Spleen (tissue), 11 donors: ENCODE data around the gene PSMD1. TPM values are rescaled to one million over a fixed set of nuclear protein-coding genes. Genes with fewer than 3 reads are reported as not detected.
"Not testable (repeated sequence)": the region's sequence is repeated elsewhere in the genome, so short reads cannot be mapped to it uniquely, and the experiment has no call there.

Experiments
- DNase-seq: peaks from one replicate; pipeline ENCODE4 v3.0.0-alpha.2; 2020
- H3K27ac ChIP-seq, 8 donors: fragments of 200-600 bp; sonication (generic) in 7 of 8; 1 replicate in 4 of 8; 2 replicates in 4 of 8; pipeline versions ENCODE4 v1.5.0 to v1.8.0; 2016 to 2021; ENCODE audit warnings: inconsistent platforms in 4 of 8, mild to moderate bottlenecking in 4 of 8, moderate library complexity in 1 of 8
- H3K27me3 ChIP-seq, 7 donors: fragments of 200-600 bp; sonication (generic) in 6 of 7; replicated peaks in 1 of 7; 1 replicate in 4 of 7; 2 replicates in 3 of 7; pipeline versions ENCODE4 v1.5.0 to v1.8.0; 2016 to 2021; ENCODE audit warnings: inconsistent platforms in 3 of 7, mild to moderate bottlenecking in 1 of 7
- H3K36me3 ChIP-seq, 6 donors: fragments of 200-600 bp; sonication (generic) in 5 of 6; 1 replicate in 4 of 6; 2 replicates in 2 of 6; pipeline versions ENCODE4 v1.5.0 to v1.8.0; 2016 to 2021; ENCODE audit warnings: inconsistent platforms in 2 of 6
- H3K4me1 ChIP-seq, 6 donors: fragments of 200-600 bp; sonication (generic) in 5 of 6; 1 replicate in 3 of 6; 2 replicates in 3 of 6; pipeline versions ENCODE4 v1.5.0 to v1.8.0; 2016 to 2021; ENCODE audit warnings: inconsistent platforms in 3 of 6
- H3K4me3 ChIP-seq, 8 donors: fragments of 200-600 bp; sonication (generic) in 7 of 8; 1 replicate in 4 of 8; 2 replicates in 4 of 8; pipeline versions ENCODE4 v1.5.0 to v1.8.0; 2016 to 2021; ENCODE audit warnings: inconsistent platforms in 4 of 8, mild to moderate bottlenecking in 4 of 8, moderate library complexity in 2 of 8
- H3K9me3 ChIP-seq, 8 donors: fragments of 200-600 bp; sonication (generic) in 7 of 8; 1 replicate in 4 of 8; 2 replicates in 4 of 8; pipeline versions ENCODE4 v1.5.0 to v1.8.0; 2016 to 2021; ENCODE audit warnings: inconsistent platforms in 4 of 8
- POLR2A ChIP-seq, 3 donors: fragments of 450-650 bp; IDR thresholded peaks; one replicate each; pipeline ENCODE4 v1.5.1; 2017; ENCODE audit warnings: antibody characterized with exemption in 3 of 3, mild to moderate bottlenecking in 1 of 3
- POLR2AphosphoS5 ChIP-seq, 3 donors: sonication (generic); formaldehyde crosslinking; IDR thresholded peaks; one replicate each; pipeline ENCODE4 v1.5.1; 2017; ENCODE audit warnings: antibody characterized with exemption in 3 of 3
- WGBS, 5 donors: extraction: QIAGEN DNeasy Blood & Tissue Kit in 3 of 5; methylation state at CpG; one replicate each; pipeline versions ENCODE4 v1.1.5 to v1.1.7; 2013 to 2018; 5-methylcytosine and 5-hydroxymethylcytosine counted together
- intact Hi-C: fragments of 100-400 bp; cut with DNase I; formaldehyde crosslinking; loops from one replicate; pipeline ENCODE4 v1.15.0; 2023; ENCODE audit warnings: low total_unique reads
- polyA plus RNA-seq, 3 donors: library from polyadenylated mRNA; stranded (reverse); fragments of 200-250 nt; gene quantifications; one replicate each; pipeline ENCODE4 v1.2.1, GENCODE V29; 2013
- total RNA-seq, 7 donors: library from RNA; depleted of rRNA in 3 of 7; stranded (reverse); fragments of >200 nt in 3 of 7; fragmentation: NEBNext Ultra II Directional in 4 of 7; extraction: Animal tissue kit (Norgen Biotek cat#: 25700) in 4 of 7; gene quantifications; one replicate each; pipeline versions ENCODE4 v1.1.0 to v1.2.1, GENCODE V29; 2016 to 2021
- TF ChIP-seq, protein P1 (sequence below), 11 experiments: fragments of 200-600 bp in 7 of 11; fragments of 450-650 bp in 4 of 11; sonication (generic) in 4 of 11; IDR thresholded peaks in 8 of 11; conservative IDR thresholded peaks in 3 of 11; 1 replicate in 7 of 11; 2 replicates in 4 of 11; pipeline versions ENCODE4 v1.4.0 to v1.8.0; 2016 to 2021; ENCODE audit warnings: antibody characterized with exemption in 11 of 11, inconsistent platforms in 4 of 11, mild to moderate bottlenecking in 1 of 11
- donor health status: healthy with polysubstance abuse.
- donor health status: DM: no; HTN: no; CAD: no; lungs with moderate emphysema.
- donor health status: DM: no; HTN: no; CAD: no.
- donor health status: Bipolar disorder and iron deficiency.
- donor health status: healthy.
- donor health status: DM: no; HTN: no; CAD: no.
- donor health status: DM: yes; HTN: yes; CAD: no.

Gene PSMD1
- total and polyA plus RNA-seq, 10 donors = 21.2 to 81.2 (median 53.4) TPM

DNA sequence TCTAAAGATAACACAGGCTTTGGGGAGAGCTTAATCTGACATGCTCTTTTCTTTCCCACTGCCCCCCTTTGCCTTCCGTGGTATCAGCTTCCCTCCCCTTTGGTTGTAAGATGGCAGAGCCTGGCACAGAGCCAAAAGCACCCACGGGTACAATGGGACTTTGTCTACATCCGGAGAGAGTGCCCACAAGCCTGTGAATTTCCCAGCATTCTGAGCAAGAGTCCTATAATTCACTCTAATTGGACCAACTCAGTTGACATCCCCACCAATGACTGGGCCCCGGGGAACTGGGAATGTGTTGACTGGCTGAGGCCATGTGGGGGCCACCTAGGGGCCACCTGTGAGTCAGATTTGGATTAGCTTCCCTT is 39.5 kb upstream of the PSMD1 start:
- H3K9me3 ChIP-seq = no peaks in the 10 kb centered on the region
- H3K4me1 ChIP-seq = no peaks in the 10 kb centered on the region
- no peak overlapping the region for H3K4me3 ChIP-seq
- no peaks in the 10 kb centered on the region for H3K36me3 ChIP-seq
- DNase-seq = no peak
- 27 to 55% (median 46%) methylated on average over 4 of the region's 4 CpGs for WGBS, 5 donors
- H3K27me3 ChIP-seq = peaks cover 0 to 39% (median 0%) of the 10 kb centered on the region in 7 donors
- intact Hi-C loops = no loop called here
- TF ChIP-seq POLR2AphosphoS5 (IDR thresholded peaks at IDR 0.05) = no peak
- TF ChIP-seq POLR2A (IDR thresholded peaks at IDR 0.05) = no peak
- TF ChIP-seq, protein P1, sequence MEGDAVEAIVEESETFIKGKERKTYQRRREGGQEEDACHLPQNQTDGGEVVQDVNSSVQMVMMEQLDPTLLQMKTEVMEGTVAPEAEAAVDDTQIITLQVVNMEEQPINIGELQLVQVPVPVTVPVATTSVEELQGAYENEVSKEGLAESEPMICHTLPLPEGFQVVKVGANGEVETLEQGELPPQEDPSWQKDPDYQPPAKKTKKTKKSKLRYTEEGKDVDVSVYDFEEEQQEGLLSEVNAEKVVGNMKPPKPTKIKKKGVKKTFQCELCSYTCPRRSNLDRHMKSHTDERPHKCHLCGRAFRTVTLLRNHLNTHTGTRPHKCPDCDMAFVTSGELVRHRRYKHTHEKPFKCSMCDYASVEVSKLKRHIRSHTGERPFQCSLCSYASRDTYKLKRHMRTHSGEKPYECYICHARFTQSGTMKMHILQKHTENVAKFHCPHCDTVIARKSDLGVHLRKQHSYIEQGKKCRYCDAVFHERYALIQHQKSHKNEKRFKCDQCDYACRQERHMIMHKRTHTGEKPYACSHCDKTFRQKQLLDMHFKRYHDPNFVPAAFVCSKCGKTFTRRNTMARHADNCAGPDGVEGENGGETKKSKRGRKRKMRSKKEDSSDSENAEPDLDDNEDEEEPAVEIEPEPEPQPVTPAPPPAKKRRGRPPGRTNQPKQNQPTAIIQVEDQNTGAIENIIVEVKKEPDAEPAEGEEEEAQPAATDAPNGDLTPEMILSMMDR (IDR thresholded peaks at IDR 0.05 in 8 of 11, conservative IDR thresholded peaks at IDR 0.05 in 3 of 11) = no peak
- no peak overlapping the region for H3K27ac ChIP-seq

DNA sequence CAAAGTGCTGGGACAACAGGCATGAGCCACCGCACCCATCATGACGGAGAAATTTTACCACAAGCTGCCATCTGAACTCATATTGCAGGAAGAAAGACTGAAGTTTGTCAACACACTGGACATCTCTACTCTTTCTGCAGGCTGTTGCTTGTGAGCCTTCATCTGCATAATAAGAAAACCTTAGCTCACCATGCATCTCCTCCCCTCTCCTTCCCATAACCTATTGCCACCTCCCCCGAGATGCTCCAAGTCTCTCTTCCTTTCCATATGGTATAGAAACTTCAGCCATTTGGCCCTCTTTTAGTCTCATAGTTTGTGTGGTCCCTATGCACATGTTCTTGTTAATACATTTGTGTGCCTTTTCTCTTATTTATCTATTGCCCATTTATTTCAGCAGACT is 38.5 kb upstream of the PSMD1 start:
- no peak for DNase-seq
- Histone ChIP-seq H3K27me3 (peaks cover 0 to 33% (median 0%) of the 10 kb centered on the region in 7 donors), H3K4me3 (no peak overlapping the region), H3K36me3 (no peaks in the 10 kb centered on the region), H3K4me1 (no peaks in the 10 kb centered on the region), H3K9me3 (no peaks in the 10 kb centered on the region), H3K27ac (no peak overlapping the region)
- WGBS, 5 donors = 87 to 92% (median 90%) methylated on average over 3 of the region's 3 CpGs
- intact Hi-C loops = no loop called here
- TF ChIP-seq POLR2AphosphoS5 (IDR thresholded peaks at IDR 0.05) (no peak), POLR2A (IDR thresholded peaks at IDR 0.05) (no peak)
- TF ChIP-seq, protein P1 (IDR thresholded peaks at IDR 0.05 in 8 of 11, conservative IDR thresholded peaks at IDR 0.05 in 3 of 11) = no peak

DNA sequence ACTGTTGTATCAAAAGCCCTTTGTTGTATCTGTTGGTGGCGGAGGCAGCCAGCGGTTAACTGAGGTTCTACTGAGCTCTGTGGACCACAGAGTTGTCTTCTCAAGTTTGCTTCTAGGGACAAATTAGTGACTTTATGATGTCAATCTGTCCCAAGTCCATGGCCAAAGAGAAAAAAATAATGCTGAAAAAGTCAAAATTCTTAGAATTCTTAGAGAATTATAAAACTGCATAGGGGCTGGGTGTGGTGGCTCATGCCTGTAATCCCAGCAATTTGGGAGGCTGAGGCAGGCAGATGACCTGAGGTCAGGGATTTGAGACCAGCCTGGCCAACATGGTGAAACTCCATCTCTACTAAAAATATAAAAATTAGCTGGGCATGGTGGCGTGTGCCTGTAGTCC is 31.6 kb upstream of the PSMD1 start:
- H3K27ac ChIP-seq, H3K9me3 ChIP-seq, H3K4me1 ChIP-seq, intact Hi-C loops, H3K36me3 ChIP-seq, DNase-seq, H3K4me3 ChIP-seq: not testable (repeated sequence)
- WGBS, 5 donors = 91 to 97% (median 96%) methylated on average over 3 of the region's 3 CpGs
- H3K27me3 ChIP-seq = peaks cover 0 to 29% (median 0%) of the 10 kb centered on the region in 7 donors

- Histone ChIP-seq H3K4me1 (no peaks in the 10 kb centered on the region), H3K4me3 (no peak overlapping the region), H3K27me3 (peaks cover 0 to 34% (median 0%) of the 10 kb centered on the region in 7 donors), H3K27ac (no peak overlapping the region), H3K36me3 (no peaks in the 10 kb centered on the region), H3K9me3 (peaks cover 0 to 3% (median 0%) of the 10 kb centered on the region in 8 donors)
- intact Hi-C loops = no loop called here
- no peak for TF ChIP-seq POLR2AphosphoS5 (IDR thresholded peaks at IDR 0.05)
- no peak for TF ChIP-seq POLR2A (IDR thresholded peaks at IDR 0.05)
- TF ChIP-seq, protein P1 (IDR thresholded peaks at IDR 0.05 in 8 of 11, conservative IDR thresholded peaks at IDR 0.05 in 3 of 11) = no peak
- no peak for DNase-seq
Observed at GRCh38 chr2:231028889-231029288, 27.8 kb upstream of the PSMD1 start.

DNA sequence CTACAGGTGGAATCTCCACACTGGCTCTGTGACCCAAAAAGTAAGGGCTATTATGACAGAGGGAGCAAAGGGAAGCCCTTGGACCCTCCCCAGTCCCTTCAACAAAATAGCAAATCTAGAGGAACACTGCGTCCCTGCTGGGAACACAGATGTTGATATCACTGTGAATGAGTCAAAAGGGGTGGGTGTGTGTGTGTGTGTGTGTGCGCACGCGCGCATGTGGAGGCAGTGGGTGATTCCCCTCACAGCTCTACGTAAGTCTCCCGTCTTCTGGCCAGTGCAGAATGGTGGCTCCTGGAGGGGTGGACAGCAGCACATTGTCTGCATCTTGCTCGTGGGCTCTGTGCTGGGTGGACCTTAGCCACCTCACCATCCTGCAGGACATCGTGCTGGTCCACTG is 27.1 kb upstream of the PSMD1 start:
- H3K4me3 ChIP-seq = no peak overlapping the region
- intact Hi-C loops = no loop called here
- H3K36me3 ChIP-seq = no peaks in the 10 kb centered on the region
- H3K27ac ChIP-seq = no peak overlapping the region
- TF ChIP-seq POLR2AphosphoS5 (IDR thresholded peaks at IDR 0.05) (no peak), POLR2A (IDR thresholded peaks at IDR 0.05) (no peak)
- TF ChIP-seq, protein P1 (IDR thresholded peaks at IDR 0.05 in 8 of 11, conservative IDR thresholded peaks at IDR 0.05 in 3 of 11) = no peak
- peaks cover 0 to 3% (median 0%) of the 10 kb centered on the region in 8 donors for H3K9me3 ChIP-seq
- 76 to 92% (median 88%) methylated on average over 9 of the region's 9 CpGs for WGBS, 5 donors
- no peak for DNase-seq
- peaks cover 0 to 6% (median 0%) of the 10 kb centered on the region in 6 donors for H3K4me1 ChIP-seq
- peaks cover 0 to 38% (median 0%) of the 10 kb centered on the region in 7 donors for H3K27me3 ChIP-seq
